Mucosa of descending colon (tissue), 3 donors: Measurements from ENCODE around the gene TULP3. TPM values are rescaled to one million over a fixed set of nuclear protein-coding genes. Genes with fewer than 3 reads are reported as not detected.

ENCODE experiments used
- ATAC-seq: fragments of 200-7000 bp; cut with Tn5 transposase; one replicate; pipeline ENCODE4 v1.9.1; 2020; ENCODE audit warnings: mild to moderate bottlenecking, moderate library complexity
- DNase-seq, 3 donors: peaks; one replicate each; pipeline ENCODE4 v3.0.0-alpha.2; 2020
- H3K36me3 ChIP-seq: fragments of 200-600 bp; one replicate; pipeline ENCODE4 v1.8.0; 2021; ENCODE audit warnings: low read depth, mild to moderate bottlenecking
- H3K4me1 ChIP-seq: fragments of 200-600 bp; one replicate; pipeline ENCODE4 v1.8.0; 2021; ENCODE audit warnings: low read depth, mild to moderate bottlenecking
- H3K4me3 ChIP-seq: fragments of 200-600 bp; one replicate; pipeline ENCODE4 v1.8.0; 2021; ENCODE audit warnings: mild to moderate bottlenecking
- H3K9me3 ChIP-seq: fragments of 200-600 bp; one replicate; pipeline ENCODE4 v1.8.0; 2021; ENCODE audit warnings: mild to moderate bottlenecking
- CTCF ChIP-seq: fragments of 200-600 bp; IDR thresholded peaks from one replicate; pipeline ENCODE4 v1.8.0; 2022; ENCODE audit warnings: antibody characterized with exemption, mild to moderate bottlenecking
- intact Hi-C, 2 donors: fragments of 100-400 bp; cut with DNase I in 1 of 2; cut with micrococcal nuclease in 1 of 2; formaldehyde crosslinking; loops; one replicate each; pipeline versions ENCODE4 v1.11.0 to v1.11.1; 2022; cut with DNase I, micrococcal nuclease
- total RNA-seq, 3 donors: library from RNA; stranded (reverse); fragmentation: NEBNext Ultra II Directional in 2 of 3; extraction: Animal tissue kit (Norgen Biotek cat#: 25700) in 2 of 3; gene quantifications; one replicate each; pipeline versions ENCODE4 v1.2.1 to v1.2.4, GENCODE V29; 2021 to 2023
- donor health status: DM: no; HTN: no; CAD: no; lungs with moderate emphysema.
- donor health status: DM: no; HTN: no; CAD: no.
- donor health status: DM: no; HTN: yes; CAD: no.

Gene TULP3
- total RNA-seq, 3 donors from 2014 or later: 7.9 to 18.2 (median 8.2) TPM

GRCh38 chr12:2967651-2968050 lies 77.0 kb downstream of the TULP3 start:
- no peaks in the 10 kb centered on the region for H3K36me3 ChIP-seq
- H3K4me3 ChIP-seq: no peak overlapping the region
- H3K4me1 ChIP-seq: no peaks in the 10 kb centered on the region
- intact Hi-C loops: no loop called here
- H3K9me3 ChIP-seq: no peaks in the 10 kb centered on the region
- DNase-seq (peak in 1 of 3 donors; percentile 58), ATAC-seq (peak; percentile 89)
- no peak for TF ChIP-seq CTCF

GRCh38 chr12:2970744-2971143 lies 80.1 kb downstream of the TULP3 start:
- no peaks in the 10 kb centered on the region for H3K9me3 ChIP-seq
- no peak overlapping the region for H3K4me3 ChIP-seq
- DNase-seq: no peak
- no peak for ATAC-seq
- TF ChIP-seq CTCF: no peak
- H3K4me1 ChIP-seq: no peaks in the 10 kb centered on the region
- H3K36me3 ChIP-seq: no peaks in the 10 kb centered on the region
- intact Hi-C loops: no loop called here

GRCh38 chr12:2973566-2973965 lies 82.9 kb downstream of the TULP3 start:
- Histone ChIP-seq H3K9me3 (no peaks in the 10 kb centered on the region), H3K36me3 (no peaks in the 10 kb centered on the region), H3K4me1 (no peaks in the 10 kb centered on the region), H3K4me3 (no peak overlapping the region)
- TF ChIP-seq CTCF: no peak
- intact Hi-C loops: no loop called here
- ATAC-seq (no peak), DNase-seq (no peak)

GRCh38 chr12:2974560-2974971 lies 83.9 kb downstream of the TULP3 start:
- Histone ChIP-seq H3K4me3 (no peak overlapping the region), H3K4me1 (no peaks in the 10 kb centered on the region), H3K9me3 (no peaks in the 10 kb centered on the region), H3K36me3 (no peaks in the 10 kb centered on the region)
- DNase-seq: no peak
- no peak for ATAC-seq
- intact Hi-C loops: no loop called here
- TF ChIP-seq CTCF: no peak

- no peak for ATAC-seq
- Histone ChIP-seq H3K9me3 (no peaks in the 10 kb centered on the region), H3K4me1 (no peaks in the 10 kb centered on the region), H3K36me3 (no peaks in the 10 kb centered on the region), H3K4me3 (no peak overlapping the region)
- no peak for TF ChIP-seq CTCF
- DNase-seq: no peak
- intact Hi-C loops: no loop called here
Observed at GRCh38 chr12:2976581-2976996, 85.9 kb downstream of the TULP3 start.

- DNase-seq: no peak
- TF ChIP-seq CTCF: no peak
- intact Hi-C loops: no loop called here
- no peaks in the 10 kb centered on the region for H3K36me3 ChIP-seq
- ATAC-seq: no peak
- H3K9me3 ChIP-seq: no peaks in the 10 kb centered on the region
- H3K4me3 ChIP-seq: no peak overlapping the region
- no peaks in the 10 kb centered on the region for H3K4me1 ChIP-seq
Observed at GRCh38 chr12:2977776-2978175, 87.1 kb downstream of the TULP3 start.
